NK-92 (cell line): ENCODE data around the gene RGPD5.
"Not testable (repeated sequence)": the region's sequence is repeated elsewhere in the genome, so short reads cannot be mapped to it uniquely, and the experiment has no call there.

ENCODE experiments used
- DNase-seq: peaks from one replicate; lab custom pipeline; 2025; ENCODE audit not compliant: unreplicated experiment; lab: John Stamatoyannopoulos, UW

Gene RGPD5

DNA sequence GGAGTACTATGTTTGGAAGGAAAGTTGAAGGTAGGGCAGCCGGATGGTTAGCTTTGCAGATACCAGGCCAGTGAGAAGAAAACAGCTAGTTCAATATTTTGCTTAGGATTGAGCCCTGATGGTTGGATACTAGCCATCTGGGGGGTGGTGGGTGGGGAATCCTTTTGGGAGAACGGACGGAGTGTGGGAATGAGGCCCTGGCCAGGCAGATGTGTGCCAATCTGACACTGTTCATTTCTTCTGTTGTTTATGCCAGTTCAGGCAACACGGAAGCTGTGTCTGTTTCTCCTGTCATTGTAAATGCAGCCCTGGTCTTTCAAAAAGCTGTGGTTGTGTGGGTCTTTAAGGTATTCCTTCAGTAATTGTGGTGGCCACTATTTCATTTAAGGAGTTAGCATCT, 96.9 kb downstream of the RGPD5 start:
- not testable (repeated sequence) for DNase-seq

DNA sequence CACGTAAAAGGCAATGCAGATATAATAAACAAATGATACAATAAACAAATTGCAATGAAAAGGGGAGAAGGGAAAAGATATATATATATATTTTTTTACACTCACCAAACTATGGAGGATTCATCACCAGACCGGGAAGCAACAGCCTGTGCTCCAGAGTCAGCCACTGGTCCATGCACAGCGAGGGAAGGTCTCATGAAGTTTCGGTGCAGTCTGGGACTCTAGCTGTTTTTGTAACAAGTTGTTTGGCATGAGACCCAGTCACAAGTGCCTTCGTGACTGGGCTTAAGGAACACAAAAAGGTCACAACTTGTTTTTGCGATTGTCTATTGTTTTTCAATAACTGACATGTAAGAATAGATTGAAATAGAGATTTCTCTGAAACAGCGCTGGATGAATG, 99.6 kb downstream of the RGPD5 start:
- not testable (repeated sequence) for DNase-seq

DNA sequence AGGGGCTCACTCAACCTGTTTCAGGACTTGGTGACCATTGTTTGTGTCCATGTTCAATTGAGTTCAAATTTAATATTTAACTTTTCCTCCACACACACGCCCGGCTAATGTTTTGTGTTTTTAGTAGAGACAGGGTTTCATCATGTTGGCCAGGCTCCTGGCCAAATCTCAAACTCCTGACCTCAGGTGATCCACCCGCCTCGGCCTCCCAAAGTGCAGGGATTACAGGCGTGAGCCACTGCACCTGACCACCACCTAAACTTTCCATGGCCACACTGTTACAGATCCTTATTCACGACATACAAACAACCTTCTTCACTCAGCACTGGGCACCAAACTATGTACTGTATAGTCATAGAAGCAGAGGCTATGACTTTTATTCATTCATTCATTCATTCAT, 100.0 kb downstream of the RGPD5 start:
- DNase-seq = not testable (repeated sequence)

DNA sequence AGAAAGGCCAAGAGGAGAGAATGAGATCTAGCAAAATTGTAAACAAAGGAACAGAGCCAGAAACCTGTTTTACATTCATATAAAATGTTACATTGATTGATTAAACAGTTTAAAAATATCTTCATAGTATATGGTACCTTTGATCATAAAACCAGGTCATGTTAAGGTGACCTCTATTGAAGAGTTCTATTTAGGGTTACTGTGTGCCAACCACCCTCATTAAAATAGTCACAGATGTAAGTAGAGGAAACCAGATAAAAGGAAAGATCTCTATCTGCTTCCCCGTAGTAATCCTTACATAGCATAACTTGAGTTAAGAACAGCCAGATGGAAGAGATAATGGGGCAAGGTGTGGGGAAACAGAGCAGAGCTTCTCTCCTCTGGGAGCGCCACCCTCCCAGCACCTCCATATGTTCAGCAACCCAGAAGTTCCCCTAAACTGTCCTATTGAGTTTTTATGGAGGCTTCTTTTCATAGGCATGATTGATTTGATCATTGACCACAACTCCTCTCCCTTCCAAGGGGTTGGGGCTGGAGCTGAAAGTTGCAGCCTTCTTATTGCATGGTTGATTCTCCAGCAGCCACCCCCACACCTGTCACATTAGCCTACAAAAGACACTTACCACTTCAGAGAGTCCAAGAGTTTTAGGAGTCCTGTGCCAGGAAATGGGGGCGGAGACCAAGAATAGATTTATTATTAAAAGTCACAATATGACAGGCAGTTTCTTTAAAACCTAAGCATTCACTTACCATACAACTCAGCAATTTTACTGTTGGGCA, 101.2 kb downstream of the RGPD5 start:
- not testable (repeated sequence) for DNase-seq

DNA sequence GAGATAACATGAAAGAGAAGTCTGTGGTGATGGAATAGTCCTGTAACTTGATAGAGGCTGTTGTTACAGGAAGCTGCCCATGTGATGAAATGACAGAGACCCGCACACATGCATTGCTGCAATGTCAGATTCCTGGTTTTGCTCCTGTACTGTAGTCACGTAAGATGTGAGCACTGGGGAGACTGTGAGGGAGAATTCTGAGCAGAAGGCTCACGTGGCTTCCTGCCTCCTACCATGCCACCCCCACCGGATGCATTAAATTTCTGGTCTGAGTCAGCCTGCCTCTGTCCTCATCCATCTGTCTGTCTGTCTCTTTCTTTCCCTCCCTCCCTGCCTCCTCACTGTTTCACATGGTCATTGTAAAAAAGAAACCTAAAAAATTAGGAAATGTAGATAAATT, 102.1 kb downstream of the RGPD5 start:
- DNase-seq = not testable (repeated sequence)

DNA sequence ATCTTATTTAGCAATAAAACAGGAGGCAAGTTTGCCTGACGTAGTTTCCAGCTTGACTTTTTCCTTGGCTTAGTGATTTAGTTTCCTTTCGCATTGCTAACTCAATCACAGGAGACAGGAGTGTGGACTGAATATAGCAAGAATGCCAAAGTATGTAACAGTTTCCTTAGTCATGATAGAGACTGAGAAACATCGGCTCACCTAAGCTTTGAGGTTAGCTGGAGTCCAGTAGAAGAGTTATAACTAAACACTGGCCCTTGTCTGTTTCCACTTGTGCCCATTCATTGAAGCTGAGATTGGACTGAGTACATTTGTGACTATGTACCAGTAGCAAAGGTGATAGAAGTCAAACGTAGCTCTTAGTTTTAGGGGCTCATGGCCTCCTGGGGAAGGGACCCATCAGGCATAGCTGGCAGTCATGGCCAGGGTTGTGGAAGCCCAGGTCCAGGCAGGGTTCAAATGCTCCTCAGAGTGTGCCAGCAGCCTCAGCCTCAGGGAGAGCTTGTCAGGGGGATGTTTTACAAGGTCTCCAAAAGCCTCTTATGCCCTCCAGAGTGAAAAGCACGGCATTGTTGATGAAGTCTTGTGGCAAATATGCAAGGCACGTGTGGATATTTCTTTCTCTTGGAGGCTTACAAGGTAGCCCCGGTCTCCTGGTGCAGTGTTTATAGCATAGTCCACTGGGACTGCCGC, 103.8 kb downstream of the RGPD5 start:
- DNase-seq = not testable (repeated sequence)

DNA sequence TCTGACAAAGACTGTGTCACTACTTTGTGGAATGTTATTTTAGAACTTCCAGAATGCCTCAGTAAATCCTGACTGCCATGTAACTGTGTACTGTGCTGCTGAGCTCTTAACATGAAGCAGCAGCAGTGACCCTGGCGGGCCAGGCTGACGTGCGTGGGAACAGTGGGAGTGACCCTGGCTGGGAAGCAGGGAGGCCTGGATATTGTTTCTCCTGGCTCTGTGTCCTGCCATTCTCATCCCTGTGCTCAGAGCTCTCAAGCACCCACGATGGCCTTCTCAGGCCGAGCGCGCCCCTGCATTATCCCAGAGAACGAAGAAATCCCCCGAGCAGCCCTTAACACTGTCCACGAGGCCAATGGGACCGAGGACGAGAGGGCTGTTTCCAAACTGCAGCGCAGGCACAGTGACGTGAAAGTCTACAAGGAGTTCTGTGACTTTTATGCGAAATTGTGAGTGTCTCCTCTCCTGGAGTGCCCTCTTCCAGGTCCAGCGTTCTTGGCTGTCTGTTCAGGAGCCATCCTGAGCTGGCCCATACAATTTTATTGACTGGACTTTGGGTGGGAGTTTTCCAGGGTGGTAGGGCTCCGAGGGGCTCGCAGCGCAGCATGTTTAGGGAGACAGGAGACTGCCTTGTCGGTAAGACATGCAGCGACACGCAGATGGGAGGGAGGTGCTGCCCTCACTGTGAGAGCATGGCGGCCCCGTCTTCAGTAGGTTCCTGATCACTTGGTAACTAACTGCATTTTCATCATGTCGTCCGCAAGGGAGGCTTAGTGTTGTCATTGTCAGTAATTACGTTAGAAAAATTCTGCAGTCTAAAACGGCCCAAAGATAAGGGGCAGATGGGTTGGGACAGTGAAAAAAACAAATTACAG, 104.6 kb downstream of the RGPD5 start, which contains the start of gene LIMS3:
LIMS3 (plus strand) TSS at position 227 of the 875 bp plus-strand sequence; CDS start at position 268, 41 bp downstream.
- not testable (repeated sequence) for DNase-seq

DNA sequence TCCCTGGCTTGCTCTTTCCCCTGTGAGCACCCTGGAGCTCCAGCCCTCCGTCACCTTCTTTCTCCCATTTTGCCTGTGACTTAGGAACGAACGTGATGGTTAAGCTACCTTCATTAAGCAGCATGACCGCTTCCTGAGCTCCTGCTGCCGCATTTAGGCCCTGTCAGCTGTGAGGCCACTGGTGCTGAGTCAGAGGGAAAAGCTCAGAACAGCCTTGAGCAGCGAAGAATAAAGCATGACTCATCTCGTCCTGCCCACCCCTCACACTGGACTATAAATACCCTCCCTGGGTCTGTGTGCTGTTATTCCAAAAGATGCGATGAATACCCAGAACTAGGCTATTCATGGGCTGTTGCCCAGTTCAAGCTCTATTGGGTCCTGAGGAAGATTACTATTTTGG, 111.7 kb downstream of the RGPD5 start:
- not testable (repeated sequence) for DNase-seq
